GM21367 (cell line): ENCODE results near the gene THY1.
"Not testable (repeated sequence)": the region's sequence is repeated elsewhere in the genome, so short reads cannot be mapped to it uniquely, and the experiment has no call there.

Experiments used
- ATAC-seq: cut with Tn5 transposase; IDR thresholded peaks from one replicate; pipeline ENCODE4 v1.9.1; 2021; ENCODE audit not compliant: unreplicated experiment

The THY1 gene

DNA sequence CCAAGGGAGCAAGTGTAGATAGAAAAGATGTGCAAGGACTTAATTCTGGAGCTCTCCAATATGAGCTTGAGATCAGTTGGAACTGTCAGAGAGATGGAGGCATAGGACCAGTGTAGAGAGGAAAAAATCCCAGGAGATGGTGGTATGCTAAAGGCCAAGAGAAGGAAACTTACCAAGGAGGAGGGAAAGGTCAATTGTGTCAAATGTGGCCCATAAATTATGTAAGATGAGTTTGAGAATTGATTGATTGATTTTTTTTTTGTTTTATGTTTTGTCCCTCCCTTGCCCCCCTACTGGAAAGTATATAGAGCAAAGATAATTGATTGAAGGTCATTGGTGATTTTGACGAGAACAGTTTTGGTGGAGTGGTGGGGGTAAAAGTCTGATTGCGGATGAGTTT lies 38.6 kb downstream of the THY1 start:
- ATAC-seq: no peak

DNA sequence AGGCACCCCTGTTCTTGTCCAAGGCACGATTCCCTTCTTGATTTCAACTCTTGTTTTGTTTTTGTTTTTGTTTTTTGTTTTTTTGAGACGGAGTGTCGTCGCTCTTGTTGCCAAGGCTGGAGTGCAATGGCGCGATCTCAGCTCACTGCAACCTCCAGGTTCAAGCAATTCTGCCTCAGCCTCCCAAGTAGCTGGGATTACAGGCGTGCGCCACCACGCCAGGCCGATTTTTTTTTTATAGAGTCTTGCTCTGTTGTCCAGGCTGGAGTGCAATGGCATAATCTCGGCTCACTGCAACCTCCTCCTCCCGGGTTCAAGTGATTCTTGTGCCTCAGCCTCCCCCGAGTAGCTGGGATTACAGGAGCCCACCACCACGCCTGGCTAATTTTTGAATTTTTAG lies 40.5 kb downstream of the THY1 start:
- ATAC-seq: not testable (repeated sequence)

DNA sequence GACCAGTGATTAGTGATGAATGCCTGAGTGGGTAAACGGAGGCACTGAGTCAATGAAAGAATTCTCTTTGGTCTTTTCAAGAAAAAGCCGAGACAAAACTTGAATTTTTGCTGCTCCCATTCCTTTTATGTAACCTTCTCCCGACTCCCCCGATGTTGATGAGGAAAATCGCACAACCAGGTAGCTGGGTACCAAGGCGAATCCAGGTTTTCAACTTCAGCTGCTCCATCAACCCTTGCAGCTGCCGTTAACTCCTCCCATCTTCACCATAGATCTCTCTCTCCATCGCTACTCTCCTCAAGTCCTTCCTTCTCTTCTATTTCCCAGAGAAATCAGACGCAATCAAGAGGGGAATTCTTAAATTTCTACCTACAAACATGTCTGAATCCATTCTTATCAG lies 40.9 kb downstream of the THY1 start:
- ATAC-seq: no peak

DNA sequence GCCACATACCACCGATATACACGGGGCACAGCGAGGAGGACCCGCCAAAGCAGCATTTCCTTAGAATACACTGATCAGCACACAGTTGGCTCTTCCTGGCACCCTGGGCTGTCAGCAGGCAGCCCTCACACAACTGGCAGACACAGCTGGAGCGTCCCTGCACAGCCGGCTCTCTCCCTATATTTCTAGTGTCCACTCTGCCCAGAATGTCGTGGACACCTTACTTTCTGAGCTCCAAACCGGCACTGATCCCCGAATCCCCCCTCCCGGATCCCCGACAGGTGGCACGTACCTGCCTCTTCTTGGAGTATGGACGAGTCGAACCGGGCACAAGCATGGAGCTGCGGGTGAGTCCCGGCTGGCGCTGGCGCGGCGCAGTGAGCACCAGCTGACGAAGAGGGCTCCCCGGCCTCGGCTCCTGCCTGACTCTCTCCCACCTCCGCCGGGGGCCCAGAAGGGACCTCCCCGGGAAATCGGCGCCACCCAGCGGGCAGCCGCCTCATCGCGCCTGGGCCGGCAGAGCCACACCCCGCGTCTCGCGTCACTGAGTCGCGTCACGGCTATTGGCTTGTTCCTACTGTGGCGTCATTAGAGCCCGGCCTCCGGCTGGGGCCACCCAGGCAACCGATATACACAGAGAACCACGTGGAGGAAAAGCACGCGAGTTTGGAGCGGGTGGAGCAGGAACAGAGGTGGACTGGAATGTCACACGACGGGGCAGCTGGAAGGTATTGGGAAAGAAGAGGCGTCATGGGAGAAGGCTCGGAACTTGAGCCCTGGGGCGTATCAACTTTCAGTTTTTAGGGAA lies 41.6 kb downstream of the THY1 start, which contains the start of gene USP2:
Gene USP2, minus strand, starts transcription at position 510 of the 808 bp plus-strand sequence. CDS start 8,210 bp downstream, outside the sequence.
- ATAC-seq: peak; percentile 93

GRCh38 chr11:119380827-119381180 lies 42.2 kb downstream of the THY1 start:
- no peak for ATAC-seq

DNA sequence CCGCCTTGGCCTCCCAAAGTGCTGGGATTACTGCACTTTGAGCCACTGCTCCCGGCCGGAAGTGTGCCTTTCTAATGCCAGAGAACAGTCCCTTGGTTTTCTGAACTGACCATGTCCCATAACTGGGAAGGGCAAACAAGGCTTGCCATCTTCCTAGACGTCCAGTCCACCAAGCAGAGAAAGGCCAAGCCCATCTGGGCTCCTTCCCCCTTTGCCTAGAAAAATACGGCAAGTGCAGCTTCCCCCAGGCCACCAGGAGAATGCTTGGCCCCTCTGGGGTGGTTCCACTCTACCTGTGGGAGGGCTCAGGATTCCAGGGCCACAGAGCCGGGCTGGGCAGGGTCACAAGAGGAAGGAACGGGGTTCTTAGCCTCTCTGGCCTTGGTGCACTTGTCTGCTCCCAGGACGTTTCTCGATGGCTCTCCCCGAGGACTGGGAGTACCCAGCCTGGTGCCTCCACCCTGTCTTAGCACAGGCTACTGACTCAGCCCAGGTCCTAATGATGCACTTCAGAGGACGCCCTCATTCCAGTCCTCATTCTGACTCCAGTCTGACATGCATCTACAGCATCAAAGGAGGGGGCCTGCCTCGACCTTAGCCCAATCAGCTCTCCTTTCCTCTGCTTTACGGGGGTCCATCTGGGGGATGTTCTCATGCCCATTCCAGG lies 42.7 kb downstream of the THY1 start:
- no peak for ATAC-seq

DNA sequence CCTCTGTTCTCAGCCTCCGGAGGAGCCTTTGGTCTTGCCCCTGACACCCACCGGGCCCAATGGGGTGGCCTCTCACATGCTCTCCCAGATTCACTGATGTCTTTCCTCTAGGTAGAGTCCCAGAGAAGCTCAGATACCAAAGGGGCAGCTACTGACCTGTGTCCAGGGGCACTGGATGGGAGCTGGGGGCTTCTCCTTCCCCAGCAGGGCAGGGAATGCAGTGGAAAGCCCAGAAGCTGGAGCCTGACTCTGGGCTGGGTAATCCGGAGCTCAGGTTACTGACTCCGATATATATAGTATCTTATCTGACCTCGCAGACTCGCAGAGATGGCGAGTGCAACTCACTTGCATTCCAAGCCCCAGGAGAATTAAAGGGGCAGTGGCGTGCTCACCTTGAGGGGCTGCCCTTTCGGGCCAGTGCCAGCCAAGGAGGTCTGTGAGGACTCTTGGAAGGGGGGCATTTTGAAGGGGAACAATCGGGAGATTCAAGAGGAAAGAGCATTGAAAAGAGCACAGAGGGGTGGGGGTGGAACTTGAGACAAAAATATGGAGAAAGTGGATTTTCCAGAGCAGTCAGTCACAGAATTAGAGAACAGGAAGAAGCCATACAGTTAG lies 44.0 kb downstream of the THY1 start:
- ATAC-seq: no peak

DNA sequence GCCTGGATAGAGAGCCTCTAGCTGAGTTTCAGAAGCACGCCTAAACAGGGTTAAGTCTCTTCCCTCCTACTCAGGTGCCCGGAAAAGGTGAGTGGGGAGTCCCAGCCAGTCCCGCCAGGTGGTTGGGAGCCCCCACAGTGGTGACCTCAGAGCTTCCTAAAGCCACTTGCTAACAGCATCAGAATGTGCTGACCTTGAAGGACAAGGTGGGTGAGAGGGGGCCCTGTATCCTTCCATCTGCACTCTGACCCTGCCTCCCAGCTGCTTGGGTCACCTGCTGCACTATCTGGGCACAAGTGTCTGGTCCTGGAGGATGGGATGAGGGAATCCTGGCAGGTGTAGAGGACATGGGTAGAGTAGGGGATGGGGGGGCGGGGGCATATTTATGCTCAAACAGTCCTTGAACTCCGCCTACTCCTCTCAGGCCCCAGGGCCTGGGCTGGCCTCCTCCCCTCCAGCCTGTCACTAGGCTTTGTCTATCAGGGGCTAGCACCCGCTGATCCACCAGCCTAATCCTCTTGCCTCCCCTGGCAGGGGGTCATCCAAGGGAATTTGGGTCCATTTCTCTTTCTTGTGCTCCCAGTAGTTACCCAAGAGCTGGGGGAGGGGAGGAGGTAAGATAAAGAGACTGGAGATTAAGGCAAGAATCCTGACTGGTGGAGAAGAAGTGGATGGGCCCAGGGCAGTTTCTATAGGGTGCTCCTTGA lies 44.9 kb downstream of the THY1 start:
- no peak for ATAC-seq

- no peak for ATAC-seq
These were observed 45.7 kb downstream of the THY1 start for GRCh38 chr11:119377112-119377901.

DNA sequence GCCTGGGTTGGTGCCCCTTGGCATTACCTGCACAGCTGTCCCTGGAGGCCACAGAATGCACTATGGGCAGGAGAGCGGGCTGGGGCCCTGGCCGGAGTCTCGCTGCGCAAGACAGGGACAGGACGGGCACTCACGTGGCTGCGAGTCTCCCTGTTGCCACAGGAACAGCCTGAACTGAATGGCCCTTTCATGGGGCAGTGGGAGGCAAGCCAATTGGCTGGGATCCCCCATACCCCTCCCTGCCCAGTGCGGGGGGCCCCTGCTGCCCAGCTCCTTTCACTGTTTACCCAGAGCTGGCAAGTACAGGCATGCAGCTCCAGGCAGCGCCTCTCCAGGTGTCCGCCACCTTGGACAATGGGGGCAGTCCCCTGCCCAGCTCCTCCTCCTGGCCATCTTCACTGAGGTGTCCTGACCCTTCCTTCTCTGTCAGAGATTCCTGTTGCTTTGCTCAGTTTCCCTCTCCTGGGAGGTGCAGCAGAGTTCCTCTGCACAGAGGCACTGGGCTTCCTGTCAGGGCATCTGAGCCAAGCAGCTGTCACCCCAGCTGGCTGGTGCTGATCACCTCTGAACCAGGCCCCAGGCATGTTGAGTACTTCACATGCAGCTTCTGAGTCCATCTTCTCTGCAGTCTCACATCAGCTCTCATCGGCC lies 46.6 kb downstream of the THY1 start:
- ATAC-seq: no peak

GRCh38 chr11:119375337-119376196 lies 47.4 kb downstream of the THY1 start:
- no peak for ATAC-seq

DNA sequence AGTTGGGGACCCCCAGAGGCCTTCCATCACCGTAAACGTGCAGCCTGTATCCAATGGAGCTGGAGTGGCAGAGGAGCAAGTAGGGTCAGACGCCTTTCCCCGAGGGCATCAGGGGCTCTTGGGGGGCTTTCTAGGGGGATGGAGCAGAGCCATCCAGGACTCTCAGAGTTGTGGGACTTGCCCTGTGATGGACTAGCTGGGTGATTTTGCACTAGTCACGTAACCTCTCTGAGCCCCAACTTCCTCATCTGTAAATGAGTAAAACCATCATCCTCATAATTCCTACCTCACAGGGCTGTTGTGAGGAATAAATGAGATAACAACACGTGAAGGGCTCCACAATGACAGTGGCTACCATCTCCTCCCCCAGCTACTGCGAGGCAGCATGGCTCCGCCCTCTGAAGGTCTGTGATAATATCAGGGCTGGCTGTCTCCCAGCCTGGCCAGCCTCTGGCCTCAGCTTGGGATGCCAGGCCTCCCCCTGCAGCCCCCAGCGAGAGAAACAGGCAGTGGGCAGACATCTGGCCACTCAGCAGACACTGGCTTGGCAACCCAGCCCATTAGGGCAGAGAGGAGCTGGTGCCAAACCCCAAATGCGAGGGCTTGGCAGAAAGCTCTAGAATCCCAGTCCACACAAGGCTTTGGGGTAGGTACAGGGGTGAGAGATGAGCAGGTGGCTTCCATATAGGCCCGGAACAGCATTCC lies 48.2 kb downstream of the THY1 start:
- ATAC-seq: no peak

DNA sequence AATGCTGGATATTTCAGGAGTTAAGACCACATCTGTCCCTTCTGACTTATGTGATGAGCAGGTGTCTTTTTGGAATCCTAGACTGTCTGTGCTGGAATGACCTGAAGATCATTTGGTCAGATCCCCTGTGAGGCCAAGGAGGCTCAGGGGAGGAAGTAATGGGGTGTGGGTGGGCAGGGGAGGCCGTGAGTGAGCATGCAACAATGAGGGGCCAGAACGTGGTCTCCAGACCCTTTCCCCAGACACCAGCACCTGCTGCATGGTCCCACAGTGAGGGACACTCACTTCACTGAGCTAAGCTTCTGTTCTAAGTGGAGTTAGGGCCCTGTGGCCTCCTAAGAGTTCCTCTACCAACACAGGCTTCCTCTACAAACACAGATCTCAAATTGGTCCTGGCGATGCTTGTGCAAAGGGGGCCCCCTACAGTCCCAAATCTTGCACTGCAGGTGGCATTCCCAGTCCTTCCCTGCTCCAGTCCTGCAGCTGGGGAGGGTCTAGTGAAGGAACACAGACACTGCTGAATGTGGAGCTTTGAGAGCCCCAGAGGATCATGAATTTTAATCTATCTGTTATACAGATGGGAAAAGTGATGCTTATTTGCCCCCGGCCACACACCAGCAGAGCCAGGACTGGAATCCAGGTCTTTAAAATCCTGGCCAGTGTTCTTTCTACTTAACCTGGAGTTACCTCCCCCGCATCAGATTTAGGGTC lies 48.9 kb downstream of the THY1 start:
- no peak for ATAC-seq

- ATAC-seq: no peak
These were observed 49.7 kb downstream of the THY1 start for GRCh38 chr11:119373059-119373920.

- no peak for ATAC-seq
These were observed 50.5 kb downstream of the THY1 start for GRCh38 chr11:119372260-119373058.

GRCh38 chr11:119371778-119372182 lies 51.2 kb downstream of the THY1 start:
- ATAC-seq: no peak
